Adrenal gland (tissue), 12 donors: ENCODE results near the gene EIF5B. TPM values are rescaled to one million over a fixed set of nuclear protein-coding genes. Genes with fewer than 3 reads are reported as not detected.

ENCODE experiments used
- DNase-seq, 7 donors: peaks; one replicate each; pipeline ENCODE4 v3.0.0-alpha.2; 2019 to 2020
- H3K27ac ChIP-seq, 5 donors: fragments of 200-600 bp; sonication (generic) in 4 of 5; 1 replicate in 3 of 5; 2 replicates in 2 of 5; pipeline versions ENCODE4 v1.5.1 to v1.8.0; 2016 to 2020; ENCODE audit warnings: mild to moderate bottlenecking in 1 of 5
- H3K27me3 ChIP-seq: fragments of 200-600 bp; 2 replicates; pipeline ENCODE4 v1.8.0; 2021
- H3K36me3 ChIP-seq, 2 donors: fragments of 200-600 bp; replicated peaks in 1 of 2; 1 replicate in 1 of 2; 2 replicates in 1 of 2; pipeline versions ENCODE4 v1.5.1 to v1.8.0; 2018 to 2022
- H3K4me1 ChIP-seq, 2 donors: fragments of 200-600 bp; replicated peaks in 1 of 2; 1 replicate in 1 of 2; 2 replicates in 1 of 2; pipeline versions ENCODE4 v1.5.1 to v1.8.0; 2018 to 2021
- H3K4me3 ChIP-seq, 4 donors: fragments of 200-600 bp; sonication (generic) in 3 of 4; one replicate each; pipeline ENCODE4 v1.5.1; 2016 to 2018
- H3K9me3 ChIP-seq, 3 donors: fragments of 200-600 bp; sonication (generic) in 1 of 3; replicated peaks in 1 of 3; 1 replicate in 2 of 3; 2 replicates in 1 of 3; pipeline versions ENCODE4 v1.5.1 to v1.8.0; 2016 to 2021
- POLR2A ChIP-seq, 2 donors: fragments of 450-650 bp; IDR thresholded peaks; one replicate each; pipeline ENCODE4 v1.6.1; 2017; ENCODE audit warnings: antibody characterized with exemption in 2 of 2, mild to moderate bottlenecking in 2 of 2, moderate library complexity in 1 of 2
- WGBS, 4 donors: extraction: QIAGEN DNeasy Blood & Tissue Kit in 2 of 4; methylation state at CpG; one replicate each; pipeline versions ENCODE4 v1.1.5 to v1.1.7; 2013 to 2017; 5-methylcytosine and 5-hydroxymethylcytosine counted together
- intact Hi-C, 2 donors: fragments of 100-400 bp; cut with DNase I; formaldehyde crosslinking; loops; one replicate each; pipeline versions ENCODE4 v1.14.1 to v1.15.0; 2022 to 2023
- polyA plus RNA-seq, 3 donors: library from polyadenylated mRNA; stranded (reverse); fragments of 200-250 nt in 2 of 3; fragments of 350-450 nt in 1 of 3; fragmentation: Illumina TruSeq in 1 of 3; extraction: RNeasy Lipid Tissue Mini Kit (QIAGEN cat#74804) in 1 of 3; gene quantifications; one replicate each; pipeline ENCODE4 v1.2.3, GENCODE V29; 2013 to 2014
- total RNA-seq, 9 donors: library from RNA; depleted of rRNA in 4 of 9; stranded (reverse); fragments of >200 nt in 4 of 9; fragments of 120-200 nt in 1 of 9; fragmentation: NEBNext Ultra II Directional in 1 of 9; extraction: Animal tissue kit (Norgen Biotek cat#: 25700) in 1 of 9; gene quantifications; one replicate each; pipeline versions ENCODE4 v1.1.0 to v1.2.4, GENCODE V29; 2013 to 2023
- TF ChIP-seq, protein P1 (sequence below), 6 experiments: fragments of 450-650 bp in 4 of 6; fragments of 200-600 bp in 2 of 6; sonication (generic) in 1 of 6; IDR thresholded peaks; 1 replicate in 5 of 6; 2 replicates in 1 of 6; pipeline versions ENCODE4 v1.5.1 to v1.8.0; 2016 to 2021; ENCODE audit warnings: antibody characterized with exemption in 6 of 6, mild to moderate bottlenecking in 2 of 6, moderate library complexity in 1 of 6
- donor health status: healthy with polysubstance abuse.
- donor health status: Bipolar disorder and iron deficiency.
- donor health status: DM: yes; HTN: yes; CAD: no.
- donor health status: DM: no; HTN: no; CAD: no.
- donor health status: DM: no; HTN: no; CAD: no.
- donor health status: DM: yes; HTN: yes; CAD: no.

EIF5B gene
- total and polyA plus RNA-seq, 12 donors = 11.1 to 71.3 (median 27.4) TPM

DNA sequence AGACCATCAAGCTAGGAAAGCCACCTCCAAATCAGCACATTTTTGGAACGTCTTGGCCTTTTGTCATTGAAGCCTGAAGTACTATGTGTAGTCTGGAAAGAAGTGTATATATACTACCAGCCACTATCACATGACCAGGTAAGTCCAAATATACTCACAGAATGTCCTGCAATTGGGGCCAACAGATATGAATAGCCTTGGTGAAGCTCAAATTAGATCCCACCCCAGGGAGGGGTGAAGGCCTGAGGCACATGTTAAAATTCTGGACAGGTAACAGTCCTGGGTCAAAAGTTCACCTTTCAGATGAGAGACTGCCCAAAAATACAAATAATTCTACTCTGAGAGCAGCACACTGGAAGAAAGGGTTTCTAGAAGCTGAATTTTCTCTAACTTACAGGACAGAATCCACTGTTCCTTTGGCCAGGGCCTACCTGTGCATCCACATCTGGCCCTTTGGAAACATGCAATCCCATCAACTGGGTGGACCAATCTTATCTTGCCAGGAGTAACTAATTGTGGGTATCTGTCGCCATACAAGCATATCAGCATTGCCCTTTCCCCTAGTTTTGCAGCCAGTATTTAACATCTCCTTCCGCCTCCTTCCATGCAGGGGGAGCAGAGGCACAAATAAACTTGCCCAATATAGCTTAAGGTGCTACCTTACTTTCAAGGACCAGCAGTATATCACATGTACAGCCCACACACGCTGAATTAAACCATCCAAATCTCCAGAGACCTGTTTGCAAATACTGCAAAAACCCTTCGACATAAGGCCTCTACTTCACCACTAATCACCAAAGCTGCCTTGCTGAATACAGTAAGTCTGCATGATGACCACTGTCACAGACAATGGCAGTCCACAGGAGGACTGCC lies 67.8 kb downstream of the EIF5B start:
- no peak overlapping the region for H3K4me3 ChIP-seq

DNA sequence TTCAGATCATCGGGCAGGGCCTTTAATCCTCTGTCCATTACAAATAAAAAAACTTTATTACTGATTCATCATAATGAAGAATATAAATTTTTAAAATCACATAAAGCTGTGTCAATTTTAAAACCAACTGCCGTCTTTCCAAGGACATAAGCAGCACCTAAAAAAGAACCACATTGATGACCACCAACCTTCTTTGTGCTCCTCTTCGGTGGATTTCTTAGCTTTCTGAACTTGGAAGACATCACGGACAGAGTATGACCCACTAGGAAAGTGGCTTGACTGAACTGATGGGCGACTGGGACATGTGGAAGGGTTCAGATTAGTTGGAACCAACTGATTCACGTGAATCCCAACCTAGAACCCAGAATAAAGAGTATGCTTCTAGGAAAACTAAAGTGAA lies 68.9 kb downstream of the EIF5B start:
- H3K36me3 ChIP-seq = peaks cover 0 to 68% of the 10 kb centered on the region in 2 donors
- DNase-seq = no peak
- intact Hi-C loops = no loop called here
- H3K4me3 ChIP-seq = no peak overlapping the region
- H3K27ac ChIP-seq = no peak overlapping the region
- TF ChIP-seq, protein P1, sequence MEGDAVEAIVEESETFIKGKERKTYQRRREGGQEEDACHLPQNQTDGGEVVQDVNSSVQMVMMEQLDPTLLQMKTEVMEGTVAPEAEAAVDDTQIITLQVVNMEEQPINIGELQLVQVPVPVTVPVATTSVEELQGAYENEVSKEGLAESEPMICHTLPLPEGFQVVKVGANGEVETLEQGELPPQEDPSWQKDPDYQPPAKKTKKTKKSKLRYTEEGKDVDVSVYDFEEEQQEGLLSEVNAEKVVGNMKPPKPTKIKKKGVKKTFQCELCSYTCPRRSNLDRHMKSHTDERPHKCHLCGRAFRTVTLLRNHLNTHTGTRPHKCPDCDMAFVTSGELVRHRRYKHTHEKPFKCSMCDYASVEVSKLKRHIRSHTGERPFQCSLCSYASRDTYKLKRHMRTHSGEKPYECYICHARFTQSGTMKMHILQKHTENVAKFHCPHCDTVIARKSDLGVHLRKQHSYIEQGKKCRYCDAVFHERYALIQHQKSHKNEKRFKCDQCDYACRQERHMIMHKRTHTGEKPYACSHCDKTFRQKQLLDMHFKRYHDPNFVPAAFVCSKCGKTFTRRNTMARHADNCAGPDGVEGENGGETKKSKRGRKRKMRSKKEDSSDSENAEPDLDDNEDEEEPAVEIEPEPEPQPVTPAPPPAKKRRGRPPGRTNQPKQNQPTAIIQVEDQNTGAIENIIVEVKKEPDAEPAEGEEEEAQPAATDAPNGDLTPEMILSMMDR (IDR thresholded peaks at IDR 0.05) = no peak
- no peak for TF ChIP-seq POLR2A (IDR thresholded peaks at IDR 0.05)
- H3K27me3 ChIP-seq = no peaks in the 10 kb centered on the region
- no peaks in the 10 kb centered on the region for H3K9me3 ChIP-seq
- H3K4me1 ChIP-seq = peaks cover 0 to 5% of the 10 kb centered on the region in 2 donors
- WGBS, 4 donors = 90 to 95% (median 93%) methylated on average over 6 of the region's 6 CpGs

More for the DNA sequence above, 67.8 kb downstream of the EIF5B start:
- intact Hi-C loops = no loop called here
- Histone ChIP-seq H3K27me3 (no peaks in the 10 kb centered on the region), H3K4me1 (no peaks in the 10 kb centered on the region), H3K9me3 (no peaks in the 10 kb centered on the region), H3K36me3 (peaks cover 0 to 69% of the 10 kb centered on the region in 2 donors), H3K27ac (no peak overlapping the region)
- 84 to 93% (median 85%) methylated on average over 5 of the region's 5 CpGs for WGBS, 4 donors
- TF ChIP-seq, protein P1 (IDR thresholded peaks at IDR 0.05) = no peak
- TF ChIP-seq POLR2A (IDR thresholded peaks at IDR 0.05) = no peak
- DNase-seq = no peak

DNA sequence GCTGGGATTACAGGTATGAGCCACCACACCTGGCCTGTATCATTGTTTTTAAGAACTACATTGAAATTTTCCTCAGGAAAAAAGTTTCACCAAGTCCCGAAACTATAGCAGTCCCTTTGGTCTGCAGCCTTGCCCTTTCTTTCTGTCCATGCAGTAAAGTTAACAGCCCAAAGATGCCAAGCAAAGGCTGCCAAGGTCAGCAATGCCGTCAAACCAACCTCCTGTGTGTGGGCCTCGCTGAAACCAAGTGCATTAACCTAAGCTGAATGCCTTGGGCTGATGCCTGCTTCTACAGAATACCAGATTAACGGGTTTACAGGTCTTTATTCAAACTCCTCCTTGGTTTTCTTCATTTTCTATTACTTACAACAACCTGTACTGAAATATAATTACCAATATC lies 73.1 kb downstream of the EIF5B start:
- no peak overlapping the region for H3K4me3 ChIP-seq
- H3K27ac ChIP-seq = peak overlapping the region in 3 of 5 donors; percentile 8 to 54 (median 14)
- H3K27me3 ChIP-seq = no peaks in the 10 kb centered on the region
- peaks cover 0 to 5% of the 10 kb centered on the region in 2 donors for H3K4me1 ChIP-seq
- intact Hi-C loops = no loop called here
- no peaks in the 10 kb centered on the region for H3K9me3 ChIP-seq
- H3K36me3 ChIP-seq = peaks cover 0 to 46% of the 10 kb centered on the region in 2 donors
- 33 to 51% (median 44%) methylated on average over 4 of the region's 4 CpGs for WGBS, 4 donors
- TF ChIP-seq, protein P1 (IDR thresholded peaks at IDR 0.05) = no peak
- TF ChIP-seq POLR2A (IDR thresholded peaks at IDR 0.05) = no peak
- DNase-seq = peak in 6 of 7 donors; percentile 33 to 72 (median 64)

DNA sequence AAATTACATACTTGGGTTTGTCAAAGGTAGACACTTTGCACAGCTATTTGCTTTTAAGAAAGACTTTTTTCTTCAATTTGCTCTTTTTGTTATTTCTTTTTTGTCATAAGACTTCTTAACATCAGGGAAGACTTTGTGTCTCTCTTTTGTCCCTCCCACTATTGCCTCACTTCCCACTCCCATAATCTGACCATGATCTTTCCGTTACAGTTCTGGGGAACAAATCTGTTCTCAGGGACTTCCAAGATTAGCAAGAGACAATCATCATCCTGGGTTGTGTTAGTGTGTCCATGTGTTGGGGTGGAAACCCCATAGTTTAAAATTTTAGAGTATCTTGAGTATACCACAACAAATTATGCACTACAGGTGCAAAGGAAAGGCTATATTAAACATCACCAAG lies 77.4 kb downstream of the EIF5B start:
- 40 to 58% (median 48%) methylated on average over 1 of the region's 1 CpG for WGBS, 4 donors
- TF ChIP-seq, protein P1 (IDR thresholded peaks at IDR 0.05) = no peak
- TF ChIP-seq POLR2A (IDR thresholded peaks at IDR 0.05) = no peak
- Histone ChIP-seq H3K4me1 (peaks cover 0 to 5% of the 10 kb centered on the region in 2 donors), H3K9me3 (no peaks in the 10 kb centered on the region), H3K27me3 (no peaks in the 10 kb centered on the region), H3K36me3 (peaks cover 0 to 54% of the 10 kb centered on the region in 2 donors), H3K27ac (no peak overlapping the region), H3K4me3 (no peak overlapping the region)
- intact Hi-C loops = no loop called here
- no peak for DNase-seq
